AG10803 (cell line): Measurements from ENCODE around the gene PCNX4.
A peak's percentile ranks its signal among the peaks of the same experiment; 100 is the strongest.

Experiments
- DNase-seq: peaks from one replicate; pipeline ENCODE4 v3.0.0; 2010; ENCODE audit warnings: low read depth
- H3K4me3 ChIP-seq: 2 replicates; pipeline ENCODE4 v1.5.1; 2011; ENCODE audit warnings: mild to moderate bottlenecking, low read length, control low read depth
- TF ChIP-seq, protein P1 (sequence below): conservative IDR thresholded peaks from 2 replicates; pipeline ENCODE4 v1.5.1; 2011; ENCODE audit warnings: mild to moderate bottlenecking, low read length, control low read depth, inconsistent platforms

PCNX4 gene

DNA sequence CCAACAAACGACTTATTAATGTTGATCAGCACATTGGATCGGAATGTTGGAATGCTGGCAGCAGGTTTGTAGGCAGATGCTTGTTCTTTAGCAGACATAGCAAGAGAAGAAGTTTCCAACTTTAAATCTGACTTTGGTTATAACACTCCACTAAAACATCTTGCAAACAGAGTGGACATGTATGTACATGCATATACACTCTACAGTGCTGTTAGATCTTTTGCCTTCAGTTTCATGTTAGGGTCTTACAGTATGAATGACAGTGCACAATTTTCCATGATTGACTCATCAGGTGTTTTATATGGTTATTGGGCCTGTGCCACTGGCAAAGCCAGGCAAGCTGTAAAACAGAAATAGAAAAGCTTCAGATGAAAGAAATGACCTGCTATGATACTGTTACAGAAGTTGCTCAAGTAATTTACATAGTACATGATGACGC, 87.7 kb downstream of the PCNX4 start:
- TF ChIP-seq, protein P1, sequence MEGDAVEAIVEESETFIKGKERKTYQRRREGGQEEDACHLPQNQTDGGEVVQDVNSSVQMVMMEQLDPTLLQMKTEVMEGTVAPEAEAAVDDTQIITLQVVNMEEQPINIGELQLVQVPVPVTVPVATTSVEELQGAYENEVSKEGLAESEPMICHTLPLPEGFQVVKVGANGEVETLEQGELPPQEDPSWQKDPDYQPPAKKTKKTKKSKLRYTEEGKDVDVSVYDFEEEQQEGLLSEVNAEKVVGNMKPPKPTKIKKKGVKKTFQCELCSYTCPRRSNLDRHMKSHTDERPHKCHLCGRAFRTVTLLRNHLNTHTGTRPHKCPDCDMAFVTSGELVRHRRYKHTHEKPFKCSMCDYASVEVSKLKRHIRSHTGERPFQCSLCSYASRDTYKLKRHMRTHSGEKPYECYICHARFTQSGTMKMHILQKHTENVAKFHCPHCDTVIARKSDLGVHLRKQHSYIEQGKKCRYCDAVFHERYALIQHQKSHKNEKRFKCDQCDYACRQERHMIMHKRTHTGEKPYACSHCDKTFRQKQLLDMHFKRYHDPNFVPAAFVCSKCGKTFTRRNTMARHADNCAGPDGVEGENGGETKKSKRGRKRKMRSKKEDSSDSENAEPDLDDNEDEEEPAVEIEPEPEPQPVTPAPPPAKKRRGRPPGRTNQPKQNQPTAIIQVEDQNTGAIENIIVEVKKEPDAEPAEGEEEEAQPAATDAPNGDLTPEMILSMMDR = no peak
- DNase-seq = peak; percentile 82
- no peak overlapping the region for H3K4me3 ChIP-seq

DNA sequence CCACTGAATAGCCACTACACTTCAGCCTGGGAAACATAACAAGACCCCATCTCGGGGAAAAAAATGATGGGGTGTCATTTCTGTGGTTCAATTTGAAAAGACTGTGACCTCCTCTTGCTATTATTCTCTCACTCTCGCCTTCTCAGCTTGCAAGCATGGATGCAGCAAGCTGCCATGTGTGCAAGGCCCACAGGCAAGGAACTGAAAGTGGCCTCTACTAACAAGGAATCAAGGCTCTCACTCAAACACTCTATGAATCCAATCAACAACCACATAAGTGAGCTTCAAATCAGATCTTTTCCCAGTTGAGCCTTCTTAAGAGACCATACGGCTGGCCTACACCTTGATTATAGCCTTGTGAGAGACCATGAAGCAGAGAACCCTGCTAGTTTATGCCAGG, 91.4 kb downstream of the PCNX4 start:
- no peak for DNase-seq
- no peak overlapping the region for H3K4me3 ChIP-seq
- TF ChIP-seq, protein P1 = no peak

DNA sequence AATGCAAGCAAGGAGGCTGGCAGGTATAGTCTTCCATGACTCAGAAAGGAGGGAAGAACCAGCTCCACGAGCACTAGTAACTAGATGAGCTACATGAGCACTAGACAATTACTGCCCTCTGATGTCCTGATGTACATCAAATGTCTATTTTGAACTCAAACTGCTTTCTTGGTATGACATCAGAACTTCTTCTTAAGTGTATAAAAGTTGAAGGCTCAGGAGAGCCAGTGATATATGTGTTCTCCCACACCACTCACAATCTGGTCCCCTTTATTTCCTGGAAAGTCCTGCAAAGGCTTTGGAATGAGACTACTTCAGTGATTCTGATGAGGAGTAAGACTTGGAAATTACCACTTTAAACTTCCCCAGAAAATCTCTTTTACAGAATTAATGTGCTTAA, 92.0 kb downstream of the PCNX4 start:
- DNase-seq = peak; percentile 19
- TF ChIP-seq, protein P1 = no peak
- peak overlapping the region; percentile 36 for H3K4me3 ChIP-seq

DNA sequence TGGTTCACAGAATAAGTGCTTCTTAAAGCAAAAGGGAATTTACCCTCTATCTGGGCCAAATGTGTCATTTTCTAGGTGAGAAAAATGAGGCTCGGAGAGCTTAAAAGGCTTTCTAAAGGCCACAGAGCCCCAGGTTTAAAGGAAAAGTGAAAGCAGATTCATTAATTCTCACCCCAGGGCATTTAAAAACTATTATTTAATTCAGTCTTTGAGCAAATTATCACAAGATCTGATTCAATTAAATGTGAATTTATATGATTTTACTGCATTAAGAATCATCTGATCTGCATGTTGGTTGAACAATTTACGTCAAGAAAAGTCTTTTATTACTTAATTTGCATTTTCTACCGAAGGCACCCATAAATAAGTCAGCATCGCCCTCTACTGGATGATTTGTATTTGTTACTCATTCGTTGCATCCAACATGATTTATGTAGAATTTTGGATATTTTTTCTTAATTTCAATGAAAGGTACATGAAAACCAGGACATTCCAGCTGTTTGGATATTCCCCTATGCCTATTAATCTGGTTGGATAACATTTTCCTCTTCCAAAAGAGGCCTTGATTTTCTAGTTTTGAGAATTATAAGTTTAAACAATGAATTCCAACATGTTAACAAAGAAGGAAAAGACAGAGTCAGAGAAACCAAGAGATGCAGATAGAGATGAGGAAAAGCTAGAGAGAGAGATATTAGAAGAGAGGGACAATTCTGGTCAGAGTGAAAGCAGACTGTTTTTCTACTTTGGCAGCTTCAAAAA, 92.6 kb downstream of the PCNX4 start:
- DNase-seq = peak; percentile 71
- TF ChIP-seq, protein P1 = peak; percentile 67
- peak overlapping the region; percentile 36 for H3K4me3 ChIP-seq

DNA sequence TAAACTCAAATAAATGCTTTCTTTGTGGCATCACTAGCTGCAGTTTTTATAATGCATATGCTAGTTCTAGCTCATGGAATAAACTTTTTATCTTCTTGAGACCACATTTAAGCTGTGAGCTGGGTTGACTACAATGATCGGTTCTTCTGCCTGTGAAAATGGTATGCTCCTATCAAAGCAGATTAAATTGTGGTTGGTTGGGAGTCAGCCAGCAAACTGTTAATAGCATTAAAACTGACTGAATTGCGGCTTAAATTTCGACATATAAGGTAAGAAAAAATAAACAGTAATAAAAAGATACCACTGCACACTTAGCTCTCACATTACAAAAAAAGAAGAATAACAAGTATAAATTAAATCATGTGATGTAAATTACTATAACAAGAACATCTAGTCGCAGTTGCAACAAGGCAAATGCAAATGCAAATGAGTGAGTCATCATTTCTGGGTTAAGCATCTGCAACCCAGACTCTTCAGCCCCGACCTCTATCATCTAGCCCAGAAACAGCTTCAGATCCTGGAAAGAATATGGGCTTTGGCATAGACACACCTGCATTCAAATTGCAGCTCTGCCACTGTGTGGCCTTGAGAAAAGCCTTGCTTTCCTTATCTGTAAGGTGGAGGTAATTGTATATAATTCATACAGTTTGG, 93.3 kb downstream of the PCNX4 start:
- TF ChIP-seq, protein P1 = no peak
- DNase-seq = no peak
- H3K4me3 ChIP-seq = no peak overlapping the region

DNA sequence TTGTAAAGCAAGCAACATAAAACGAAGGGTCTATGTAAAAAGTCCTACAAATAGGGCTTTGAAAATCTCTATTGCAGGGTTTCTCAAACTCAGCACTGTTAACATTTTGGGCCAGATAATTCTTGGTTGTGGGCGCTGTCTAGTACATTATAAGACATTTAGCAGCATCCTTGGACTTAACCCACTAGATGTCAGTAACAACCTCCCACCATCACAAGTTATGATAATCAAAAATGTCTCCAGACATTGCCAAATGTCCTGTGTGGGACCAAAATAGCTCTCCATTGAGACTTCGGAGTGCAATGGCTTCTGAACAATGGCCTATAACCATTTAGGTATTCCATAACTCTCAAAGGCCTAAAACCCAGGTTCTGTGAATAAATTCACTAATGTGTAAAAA, 96.4 kb downstream of the PCNX4 start:
- H3K4me3 ChIP-seq = no peak overlapping the region
- TF ChIP-seq, protein P1 = no peak
- DNase-seq = no peak

DNA sequence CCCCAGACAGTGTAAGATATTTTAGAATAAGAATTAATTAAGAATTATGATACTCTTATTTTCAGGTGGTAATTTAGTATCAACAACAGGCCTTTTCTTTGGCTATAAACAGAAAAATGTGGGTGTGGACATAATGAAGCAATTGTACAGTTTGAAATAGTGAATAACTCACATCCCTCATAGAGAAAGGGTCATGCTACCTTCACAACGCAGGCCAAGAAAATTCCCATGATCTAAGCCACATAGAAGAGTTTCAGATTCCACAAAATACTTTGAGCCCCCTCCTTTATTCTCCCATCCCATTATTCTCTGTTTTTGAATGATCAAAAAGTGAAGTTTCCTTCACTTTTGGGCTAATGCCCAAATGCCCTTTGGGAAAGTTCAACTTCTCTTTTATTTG, 97.0 kb downstream of the PCNX4 start:
- no peak overlapping the region for H3K4me3 ChIP-seq
- TF ChIP-seq, protein P1 = no peak
- no peak for DNase-seq
